ENCODE results near the gene FBXO2. TPM values are rescaled to one million over a fixed set of nuclear protein-coding genes. Genes with fewer than 3 reads are reported as not detected.

Gene FBXO2
- total and polyA plus RNA-seq, 9 of the 15 experiments (the other 6 are each of a cell fraction or from before 2014, with no cell fraction given), result 0.04 to 1.9 (median 0.27) TPM

DNA sequence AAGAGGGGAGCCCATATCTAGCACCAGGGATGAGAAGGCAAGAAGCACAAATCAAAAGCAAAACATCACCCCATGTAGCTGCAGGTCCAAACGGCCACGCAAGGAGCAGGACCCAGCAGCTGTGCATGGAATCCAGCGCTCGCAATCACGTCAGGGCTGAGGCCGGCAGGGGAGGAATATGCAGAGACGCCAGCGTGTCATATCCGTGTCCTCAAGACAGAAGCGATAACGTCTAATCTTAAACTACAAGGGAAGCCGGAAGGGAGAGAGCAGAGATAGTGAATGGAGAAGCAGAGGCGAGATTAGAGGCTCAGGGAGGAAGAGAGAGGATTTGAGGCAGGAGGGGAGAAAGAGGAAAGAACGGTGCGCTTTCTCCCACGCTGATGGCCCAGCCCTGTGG is 39.1 kb downstream of the FBXO2 start (continued):
- TF ChIP-seq FOXP1 (CRISPR knock-in tag; IDR thresholded peaks at IDR 0.05), result no peak
- no peak for TF ChIP-seq L3MBTL2 (IDR thresholded peaks at IDR 0.05)
- TF ChIP-seq MTA2 (IDR thresholded peaks at IDR 0.05; ENCODE audit: low read depth), result peak; percentile 53; the same call in 1 of the 2 replicates
- TF ChIP-seq NCOA1 (IDR thresholded peaks at IDR 0.05; ENCODE audit: low read depth), result peak; percentile 71; the same call in 1 of the 2 replicates
- TF ChIP-seq, protein P1, sequence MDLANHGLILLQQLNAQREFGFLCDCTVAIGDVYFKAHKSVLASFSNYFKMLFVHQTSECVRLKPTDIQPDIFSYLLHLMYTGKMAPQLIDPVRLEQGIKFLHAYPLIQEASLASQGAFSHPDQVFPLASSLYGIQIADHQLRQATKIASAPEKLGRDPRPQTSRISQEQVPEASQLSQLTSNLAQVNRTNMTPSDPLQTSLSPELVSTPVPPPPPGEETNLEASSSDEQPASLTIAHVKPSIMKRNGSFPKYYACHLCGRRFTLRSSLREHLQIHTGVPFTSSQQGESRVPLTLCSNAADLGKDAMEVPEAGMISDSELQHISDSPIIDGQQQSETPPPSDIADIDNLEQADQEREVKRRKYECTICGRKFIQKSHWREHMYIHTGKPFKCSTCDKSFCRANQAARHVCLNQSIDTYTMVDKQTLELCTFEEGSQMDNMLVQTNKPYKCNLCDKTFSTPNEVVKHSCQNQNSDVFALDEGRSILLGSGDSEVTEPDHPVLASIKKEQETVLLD (IDR thresholded peaks at IDR 0.05), result no peak
- TF ChIP-seq HNRNPLL (IDR thresholded peaks at IDR 0.05; ENCODE audit: low read depth, low read length, poor library complexity, severe bottlenecking), result no peak
- no peak for TF ChIP-seq ZNF140 (CRISPR knock-in tag; IDR thresholded peaks at IDR 0.05)
- TF ChIP-seq, protein P2, sequence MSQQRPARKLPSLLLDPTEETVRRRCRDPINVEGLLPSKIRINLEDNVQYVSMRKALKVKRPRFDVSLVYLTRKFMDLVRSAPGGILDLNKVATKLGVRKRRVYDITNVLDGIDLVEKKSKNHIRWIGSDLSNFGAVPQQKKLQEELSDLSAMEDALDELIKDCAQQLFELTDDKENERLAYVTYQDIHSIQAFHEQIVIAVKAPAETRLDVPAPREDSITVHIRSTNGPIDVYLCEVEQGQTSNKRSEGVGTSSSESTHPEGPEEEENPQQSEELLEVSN (IDR thresholded peaks at IDR 0.05; ENCODE audit: borderline replicate concordance in 1 of 2, extremely low read depth in 1 of 2, insufficient read depth in 1 of 2, insufficient read length in 1 of 2, low read depth in 1 of 2, low read length in 1 of 2, poor library complexity in 1 of 2, severe bottlenecking in 1 of 2), result no peak
- no peak for TF ChIP-seq TAF15 (IDR thresholded peaks at IDR 0.05; ENCODE audit: low read depth, low read length)
- no peak for TF ChIP-seq KAT8 (IDR thresholded peaks at IDR 0.05; ENCODE audit: low read depth)
- TF ChIP-seq EP400 (IDR thresholded peaks at IDR 0.05), result no peak
- TF ChIP-seq BRF1 (IDR thresholded peaks at IDR 0.05; ENCODE audit: borderline replicate concordance, extremely low read depth, insufficient read length), result no peak
- no peak for TF ChIP-seq NUFIP1 (IDR thresholded peaks at IDR 0.05; ENCODE audit: partially characterized antibody)
- TF ChIP-seq SMAD2 (IDR thresholded peaks at IDR 0.05; ENCODE audit: low read depth, low read length), result no peak
- TF ChIP-seq ELF4 (CRISPR knock-in tag; IDR thresholded peaks at IDR 0.05), result 0 out of 2 replicates have a peak, but pooled peaks have one; percentile 26
- TF ChIP-seq EZH2 (IDR thresholded peaks at IDR 0.05; ENCODE audit: borderline replicate concordance, low read depth, low read length), result no peak
- peak; percentile 78; the same call in 1 of the 2 replicates for TF ChIP-seq MTA1 (IDR thresholded peaks at IDR 0.05; ENCODE audit: borderline replicate concordance)
- no peak for TF ChIP-seq ZFP36 (IDR thresholded peaks at IDR 0.05; ENCODE audit: low read depth, low read length, partially characterized antibody)
- TF ChIP-seq, protein P3, sequence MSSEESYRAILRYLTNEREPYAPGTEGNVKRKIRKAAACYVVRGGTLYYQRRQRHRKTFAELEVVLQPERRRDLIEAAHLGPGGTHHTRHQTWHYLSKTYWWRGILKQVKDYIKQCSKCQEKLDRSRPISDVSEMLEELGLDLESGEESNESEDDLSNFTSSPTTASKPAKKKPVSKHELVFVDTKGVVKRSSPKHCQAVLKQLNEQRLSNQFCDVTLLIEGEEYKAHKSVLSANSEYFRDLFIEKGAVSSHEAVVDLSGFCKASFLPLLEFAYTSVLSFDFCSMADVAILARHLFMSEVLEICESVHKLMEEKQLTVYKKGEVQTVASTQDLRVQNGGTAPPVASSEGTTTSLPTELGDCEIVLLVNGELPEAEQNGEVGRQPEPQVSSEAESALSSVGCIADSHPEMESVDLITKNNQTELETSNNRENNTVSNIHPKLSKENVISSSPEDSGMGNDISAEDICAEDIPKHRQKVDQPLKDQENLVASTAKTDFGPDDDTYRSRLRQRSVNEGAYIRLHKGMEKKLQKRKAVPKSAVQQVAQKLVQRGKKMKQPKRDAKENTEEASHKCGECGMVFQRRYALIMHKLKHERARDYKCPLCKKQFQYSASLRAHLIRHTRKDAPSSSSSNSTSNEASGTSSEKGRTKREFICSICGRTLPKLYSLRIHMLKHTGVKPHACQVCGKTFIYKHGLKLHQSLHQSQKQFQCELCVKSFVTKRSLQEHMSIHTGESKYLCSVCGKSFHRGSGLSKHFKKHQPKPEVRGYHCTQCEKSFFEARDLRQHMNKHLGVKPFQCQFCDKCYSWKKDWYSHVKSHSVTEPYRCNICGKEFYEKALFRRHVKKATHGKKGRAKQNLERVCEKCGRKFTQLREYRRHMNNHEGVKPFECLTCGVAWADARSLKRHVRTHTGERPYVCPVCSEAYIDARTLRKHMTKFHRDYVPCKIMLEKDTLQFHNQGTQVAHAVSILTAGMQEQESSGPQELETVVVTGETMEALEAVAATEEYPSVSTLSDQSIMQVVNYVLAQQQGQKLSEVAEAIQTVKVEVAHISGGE (CRISPR knock-in tag; IDR thresholded peaks at IDR 0.05), result peak in 2 of 3 experiments; percentile 62 to 84; a peak in 3 of 6 replicates
- peak; percentile 40 to 54; a peak in 1 of 4 replicates for TF ChIP-seq KDM1A (IDR thresholded peaks at IDR 0.05)
- TF ChIP-seq BCOR (IDR thresholded peaks at IDR 0.05), result peak; percentile 69
- no peak for TF ChIP-seq ZNF165 (CRISPR knock-in tag; IDR thresholded peaks at IDR 0.05; ENCODE audit: borderline replicate concordance)

All from K562 (cell line).